Neural cell (in vitro differentiated cells): Measurements from ENCODE around the gene ACYP1. TPM values are rescaled to one million over a fixed set of nuclear protein-coding genes. Genes with fewer than 3 reads are reported as not detected.

Experiments
- H2AFZ ChIP-seq: fragments of 200-600, 300-800 bp; sonication (generic), shearing (Covaris generic); 2 replicates; pipeline ENCODE4 v1.6.0; 2014; ENCODE audit warnings: low read depth, mild to moderate bottlenecking, antibody characterized with exemption, low read length, moderate library complexity
- H3F3A ChIP-seq: fragments of 200-600 bp; shearing (Covaris generic); 2 replicates; pipeline ENCODE4 v1.6.1; 2016; ENCODE audit warnings: mild to moderate bottlenecking, moderate library complexity, mixed read lengths, antibody characterized with exemption, low read length; ENCODE audit not compliant: insufficient read depth, poor library complexity, severe bottlenecking
- H3K27ac ChIP-seq: fragments of 200-600, 300-800 bp; sonication (generic), shearing (Covaris generic); 2 replicates; pipeline ENCODE4 v1.5.1; 2014; ENCODE audit warnings: mild to moderate bottlenecking, low read length, moderate library complexity
- H3K27me3 ChIP-seq: fragments of 300-800, 200-600 bp; sonication (generic), shearing (Covaris generic); 2 replicates; pipeline ENCODE4 v1.6.0; 2014; ENCODE audit warnings: mild to moderate bottlenecking, low read depth, low read length, moderate library complexity; ENCODE audit not compliant: insufficient read depth
- H3K36me3 ChIP-seq: fragments of 300-800, 200-600 bp; sonication (generic), shearing (Covaris generic); 2 replicates; pipeline ENCODE4 v1.5.1; 2014; ENCODE audit warnings: mild to moderate bottlenecking, antibody characterized with exemption, low read length, moderate library complexity; ENCODE audit not compliant: insufficient read depth
- H3K4me2 ChIP-seq: fragments of 300-800, 200-600 bp; sonication (generic), shearing (Covaris generic); 2 replicates; pipeline ENCODE4 v1.6.0; 2014; ENCODE audit warnings: mild to moderate bottlenecking, low read length
- H3K4me3 ChIP-seq: fragments of 300-800, 200-600 bp; sonication (generic), shearing (Covaris generic); 2 replicates; pipeline ENCODE4 v1.5.1; 2014; ENCODE audit warnings: mild to moderate bottlenecking, low read length, moderate library complexity
- H3K79me2 ChIP-seq: fragments of 200-600 bp; shearing (Covaris generic); replicated peaks from 2 replicates; pipeline ENCODE4 v1.6.0; 2014; ENCODE audit warnings: mild to moderate bottlenecking, low read length, moderate library complexity; ENCODE audit not compliant: insufficient read depth
- H3K9ac ChIP-seq: fragments of 300-800, 200-600 bp; sonication (generic), shearing (Covaris generic); 2 replicates; pipeline ENCODE4 v1.6.1; 2016; ENCODE audit warnings: mild to moderate bottlenecking, low read length, mixed read lengths
- H3K9me2 ChIP-seq: fragments of 200-600 bp; shearing (Covaris generic); 2 replicates; pipeline ENCODE4 v1.6.1; 2016; ENCODE audit warnings: mild to moderate bottlenecking, low read length, mixed read lengths; ENCODE audit not compliant: insufficient read depth
- H3K9me3 ChIP-seq: fragments of 200-600, 300-800 bp; sonication (generic), shearing (Covaris generic); 2 replicates; pipeline ENCODE4 v1.6.1; 2016; ENCODE audit warnings: mild to moderate bottlenecking, mixed run types, low read length, moderate library complexity, mixed read lengths
- H4K20me1 ChIP-seq: fragments of 200-600 bp; shearing (Covaris generic); 2 replicates; pipeline ENCODE4 v1.6.1; 2016; ENCODE audit warnings: mild to moderate bottlenecking, mixed run types; ENCODE audit not compliant: insufficient read depth
- EP300 ChIP-seq: fragments of 450-650 bp; conservative IDR thresholded peaks from 2 replicates; pipeline ENCODE4 v1.6.1; 2014; ENCODE audit warnings: antibody characterized with exemption, mild to moderate bottlenecking, moderate library complexity; ENCODE audit not compliant: poor library complexity, severe bottlenecking
- EZH2 ChIP-seq: fragments of 200-600, 300-800 bp; shearing (Covaris generic), sonication (generic); IDR thresholded peaks from 2 replicates; pipeline ENCODE4 v1.6.1; 2014; ENCODE audit warnings: antibody characterized with exemption, low read length, borderline replicate concordance, mild to moderate bottlenecking; ENCODE audit not compliant: insufficient read depth, poor library complexity, severe bottlenecking
- MXI1 ChIP-seq: fragments of 450-650 bp; conservative IDR thresholded peaks from 2 replicates; pipeline ENCODE4 v1.6.1; 2014; ENCODE audit warnings: antibody characterized with exemption, mild to moderate bottlenecking; ENCODE audit not compliant: poor library complexity, severe bottlenecking
- POLR2AphosphoS5 ChIP-seq: IDR thresholded peaks from 2 replicates; pipeline ENCODE4 v1.6.1; 2012
- RAD21 ChIP-seq: fragments of 450-650 bp; conservative IDR thresholded peaks from 2 replicates; pipeline ENCODE4 v1.6.1; 2014; ENCODE audit warnings: antibody characterized with exemption, mild to moderate bottlenecking, moderate library complexity
- SMC3 ChIP-seq: fragments of 450-650 bp; conservative IDR thresholded peaks from 2 replicates; pipeline ENCODE4 v1.6.1; 2014; ENCODE audit warnings: antibody characterized with exemption, mild to moderate bottlenecking, moderate library complexity; ENCODE audit not compliant: poor library complexity
- TAF1 ChIP-seq: IDR thresholded peaks from 2 replicates; pipeline ENCODE4 v1.6.1; 2012; ENCODE audit warnings: low read depth
- polyA plus RNA-seq: library from polyadenylated mRNA; depleted of rRNA; stranded (reverse); fragments of >200 nt; gene quantifications from 2 replicates; pipeline ENCODE4 v1.2.3, GENCODE V29; 2014
- TF ChIP-seq, protein P1 (sequence below): fragments of 450-650 bp; IDR thresholded peaks from 2 replicates; pipeline ENCODE4 v1.5.1; 2014; ENCODE audit warnings: antibody characterized with exemption, mild to moderate bottlenecking, moderate library complexity; ENCODE audit not compliant: poor library complexity, severe bottlenecking
- TF ChIP-seq, protein P2 (sequence below): IDR thresholded peaks from 2 replicates; pipeline ENCODE4 v1.6.1; 2012; ENCODE audit warnings: borderline replicate concordance

The ACYP1 gene
- polyA plus RNA-seq, 1 donor from 2014 or later: 143 TPM

DNA sequence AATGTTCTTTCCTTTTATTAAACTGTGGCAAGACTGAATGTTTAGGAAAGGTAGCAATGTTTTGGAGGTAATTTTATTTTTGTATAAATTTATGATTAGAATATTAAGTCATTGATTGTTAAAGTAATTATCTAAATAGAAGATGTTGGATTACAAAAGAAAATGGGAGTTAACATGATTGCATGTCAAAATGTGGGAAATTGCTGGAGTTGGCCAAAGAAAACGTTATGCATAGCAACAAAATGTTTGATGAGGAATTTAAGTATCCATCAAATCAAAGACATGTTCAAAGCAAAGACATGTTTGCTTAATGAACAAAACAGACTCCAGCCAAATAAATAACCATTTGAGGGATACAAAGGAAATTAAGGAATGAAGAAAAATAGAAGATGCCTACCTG is 9.4 kb downstream of the ACYP1 start:
- Histone ChIP-seq H4K20me1 (no peaks in the 10 kb centered on the region), H3K9me3 (no peaks in the 10 kb centered on the region), H3K4me3 (no peak overlapping the region), H2AFZ (no peak overlapping the region), H3K4me2 (no peak overlapping the region), H3K27me3 (no peaks in the 10 kb centered on the region), H3K36me3 (no peaks in the 10 kb centered on the region), H3K9ac (no peak overlapping the region), H3K9me2 (no peaks in the 10 kb centered on the region), H3K27ac (no peak overlapping the region), H3F3A (no peaks in the 10 kb centered on the region), H3K79me2 (no peaks in the 10 kb centered on the region)
- no peak for TF ChIP-seq RAD21
- TF ChIP-seq TAF1: no peak
- TF ChIP-seq, protein P1, sequence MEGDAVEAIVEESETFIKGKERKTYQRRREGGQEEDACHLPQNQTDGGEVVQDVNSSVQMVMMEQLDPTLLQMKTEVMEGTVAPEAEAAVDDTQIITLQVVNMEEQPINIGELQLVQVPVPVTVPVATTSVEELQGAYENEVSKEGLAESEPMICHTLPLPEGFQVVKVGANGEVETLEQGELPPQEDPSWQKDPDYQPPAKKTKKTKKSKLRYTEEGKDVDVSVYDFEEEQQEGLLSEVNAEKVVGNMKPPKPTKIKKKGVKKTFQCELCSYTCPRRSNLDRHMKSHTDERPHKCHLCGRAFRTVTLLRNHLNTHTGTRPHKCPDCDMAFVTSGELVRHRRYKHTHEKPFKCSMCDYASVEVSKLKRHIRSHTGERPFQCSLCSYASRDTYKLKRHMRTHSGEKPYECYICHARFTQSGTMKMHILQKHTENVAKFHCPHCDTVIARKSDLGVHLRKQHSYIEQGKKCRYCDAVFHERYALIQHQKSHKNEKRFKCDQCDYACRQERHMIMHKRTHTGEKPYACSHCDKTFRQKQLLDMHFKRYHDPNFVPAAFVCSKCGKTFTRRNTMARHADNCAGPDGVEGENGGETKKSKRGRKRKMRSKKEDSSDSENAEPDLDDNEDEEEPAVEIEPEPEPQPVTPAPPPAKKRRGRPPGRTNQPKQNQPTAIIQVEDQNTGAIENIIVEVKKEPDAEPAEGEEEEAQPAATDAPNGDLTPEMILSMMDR: no peak
- no peak for TF ChIP-seq EP300
- TF ChIP-seq, protein P2, sequence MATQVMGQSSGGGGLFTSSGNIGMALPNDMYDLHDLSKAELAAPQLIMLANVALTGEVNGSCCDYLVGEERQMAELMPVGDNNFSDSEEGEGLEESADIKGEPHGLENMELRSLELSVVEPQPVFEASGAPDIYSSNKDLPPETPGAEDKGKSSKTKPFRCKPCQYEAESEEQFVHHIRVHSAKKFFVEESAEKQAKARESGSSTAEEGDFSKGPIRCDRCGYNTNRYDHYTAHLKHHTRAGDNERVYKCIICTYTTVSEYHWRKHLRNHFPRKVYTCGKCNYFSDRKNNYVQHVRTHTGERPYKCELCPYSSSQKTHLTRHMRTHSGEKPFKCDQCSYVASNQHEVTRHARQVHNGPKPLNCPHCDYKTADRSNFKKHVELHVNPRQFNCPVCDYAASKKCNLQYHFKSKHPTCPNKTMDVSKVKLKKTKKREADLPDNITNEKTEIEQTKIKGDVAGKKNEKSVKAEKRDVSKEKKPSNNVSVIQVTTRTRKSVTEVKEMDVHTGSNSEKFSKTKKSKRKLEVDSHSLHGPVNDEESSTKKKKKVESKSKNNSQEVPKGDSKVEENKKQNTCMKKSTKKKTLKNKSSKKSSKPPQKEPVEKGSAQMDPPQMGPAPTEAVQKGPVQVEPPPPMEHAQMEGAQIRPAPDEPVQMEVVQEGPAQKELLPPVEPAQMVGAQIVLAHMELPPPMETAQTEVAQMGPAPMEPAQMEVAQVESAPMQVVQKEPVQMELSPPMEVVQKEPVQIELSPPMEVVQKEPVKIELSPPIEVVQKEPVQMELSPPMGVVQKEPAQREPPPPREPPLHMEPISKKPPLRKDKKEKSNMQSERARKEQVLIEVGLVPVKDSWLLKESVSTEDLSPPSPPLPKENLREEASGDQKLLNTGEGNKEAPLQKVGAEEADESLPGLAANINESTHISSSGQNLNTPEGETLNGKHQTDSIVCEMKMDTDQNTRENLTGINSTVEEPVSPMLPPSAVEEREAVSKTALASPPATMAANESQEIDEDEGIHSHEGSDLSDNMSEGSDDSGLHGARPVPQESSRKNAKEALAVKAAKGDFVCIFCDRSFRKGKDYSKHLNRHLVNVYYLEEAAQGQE: no peak
- no peak for TF ChIP-seq SMC3
- no peak for TF ChIP-seq MXI1
- TF ChIP-seq EZH2: no peak
- no peak for TF ChIP-seq POLR2AphosphoS5

DNA sequence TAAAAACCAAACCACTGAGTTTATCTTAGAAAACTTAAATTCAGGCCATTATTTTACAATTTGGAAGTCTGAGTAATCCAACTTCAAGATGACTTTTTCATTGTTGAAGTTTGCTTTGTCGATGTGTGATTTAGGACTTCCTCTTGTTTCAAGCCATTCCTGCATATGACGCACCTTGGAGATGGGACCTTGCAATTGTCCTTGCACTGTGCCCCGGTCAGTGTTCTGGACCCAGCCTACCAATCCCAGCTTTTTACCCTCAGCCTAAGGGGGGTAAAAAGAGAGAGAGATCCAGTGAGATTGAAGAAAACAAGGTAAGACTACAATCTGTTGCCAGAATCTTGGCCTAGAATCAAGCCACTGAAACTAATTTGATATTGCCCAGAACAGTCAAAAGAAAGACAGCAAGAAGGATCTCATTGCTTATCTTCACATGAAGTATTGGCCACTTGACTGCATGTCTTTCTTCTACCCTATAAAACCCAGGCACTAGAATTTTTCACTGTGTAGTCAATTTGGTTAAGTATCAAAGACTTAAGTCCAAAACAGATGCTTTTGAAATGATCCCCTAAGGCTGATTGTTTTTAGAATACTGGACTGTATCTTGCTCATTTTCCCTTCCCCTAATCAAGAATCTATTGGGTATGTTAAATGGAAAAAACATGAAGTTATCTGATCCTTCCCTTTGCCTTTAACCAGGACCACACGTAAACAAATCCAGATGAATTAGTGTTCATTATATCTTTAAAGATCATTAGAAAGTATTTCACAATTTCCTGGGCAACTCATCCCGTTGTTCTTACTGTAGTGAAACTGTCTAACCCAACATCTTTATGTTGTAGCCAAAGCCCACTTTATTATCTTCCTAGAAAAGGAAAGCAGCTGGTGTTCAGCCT is 10.2 kb downstream of the ACYP1 start:
- no peaks in the 10 kb centered on the region for H3K27me3 ChIP-seq
- no peaks in the 10 kb centered on the region for H4K20me1 ChIP-seq
- H2AFZ ChIP-seq: no peak overlapping the region
- H3K79me2 ChIP-seq: no peaks in the 10 kb centered on the region
- H3K4me3 ChIP-seq: no peak overlapping the region
- H3K36me3 ChIP-seq: no peaks in the 10 kb centered on the region
- no peaks in the 10 kb centered on the region for H3F3A ChIP-seq
- no peaks in the 10 kb centered on the region for H3K9me2 ChIP-seq
- no peaks in the 10 kb centered on the region for H3K9me3 ChIP-seq
- no peak overlapping the region for H3K4me2 ChIP-seq
- H3K27ac ChIP-seq: no peak overlapping the region
- TF ChIP-seq RAD21 (no peak), SMC3 (no peak), MXI1 (no peak), POLR2AphosphoS5 (no peak), EZH2 (no peak), TAF1 (no peak), EP300 (no peak)
- TF ChIP-seq, protein P1: no peak
- TF ChIP-seq, protein P2: no peak
- H3K9ac ChIP-seq: no peak overlapping the region
